Measurements from ENCODE around the gene CAMK2N2.

The CAMK2N2 gene

DNA sequence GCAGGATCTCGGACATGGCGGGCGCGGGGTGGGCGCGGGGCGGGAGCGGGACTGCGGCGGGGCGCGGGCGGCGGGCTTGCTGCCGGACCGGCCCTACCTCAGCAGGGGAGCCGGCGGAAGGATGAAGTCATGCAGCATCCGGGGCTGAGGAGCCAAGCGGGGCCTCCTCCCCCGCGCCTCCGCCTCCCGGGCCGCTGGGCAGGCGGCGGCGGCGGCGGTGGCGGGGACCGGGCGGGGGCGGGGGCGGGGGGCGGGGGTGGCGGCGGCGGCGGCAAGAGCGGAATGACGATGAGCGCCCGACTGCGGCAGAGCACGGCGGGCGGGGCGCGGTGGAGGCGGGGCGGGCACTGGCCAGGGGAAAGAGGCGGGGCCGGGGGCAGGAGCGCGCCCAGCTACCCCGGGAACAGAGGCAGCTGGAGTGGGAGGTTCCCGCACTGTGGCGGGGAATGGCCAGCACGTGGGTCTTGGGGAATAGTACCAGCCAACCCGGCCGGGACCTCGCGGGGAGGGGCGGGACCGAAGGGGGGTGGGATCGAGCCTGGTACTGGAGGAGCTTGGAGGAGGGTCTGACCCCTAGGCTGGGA lies at the start of gene CAMK2N2:
CAMK2N2 (minus strand) TSS at position 284 of the 584 bp plus-strand sequence; CDS start at position 16, 268 bp downstream.
- peak; percentile 58 for DNase-seq (ENCODE audit: low read depth)

DNA sequence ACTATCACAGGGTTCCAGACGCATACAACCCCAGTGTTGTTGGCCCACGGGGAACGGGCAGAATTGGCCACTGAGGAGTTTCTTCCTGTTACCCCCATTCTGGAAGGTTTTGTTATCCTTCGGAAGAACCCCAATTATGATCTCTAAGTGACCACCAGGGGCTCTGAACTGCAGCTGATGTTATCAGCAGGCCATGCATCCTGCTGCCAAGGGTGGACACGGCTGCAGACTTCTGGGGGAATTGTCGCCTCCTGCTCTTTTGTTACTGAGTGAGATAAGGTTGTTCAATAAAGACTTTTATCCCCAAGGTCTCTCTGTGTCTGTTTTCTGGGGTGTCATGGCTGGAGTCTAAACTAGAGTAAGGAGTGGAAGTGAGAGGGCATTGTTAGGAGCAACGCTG lies 47.4 kb upstream of the CAMK2N2 start:
- DNase-seq (ENCODE audit: low read depth) = no peak

DNA sequence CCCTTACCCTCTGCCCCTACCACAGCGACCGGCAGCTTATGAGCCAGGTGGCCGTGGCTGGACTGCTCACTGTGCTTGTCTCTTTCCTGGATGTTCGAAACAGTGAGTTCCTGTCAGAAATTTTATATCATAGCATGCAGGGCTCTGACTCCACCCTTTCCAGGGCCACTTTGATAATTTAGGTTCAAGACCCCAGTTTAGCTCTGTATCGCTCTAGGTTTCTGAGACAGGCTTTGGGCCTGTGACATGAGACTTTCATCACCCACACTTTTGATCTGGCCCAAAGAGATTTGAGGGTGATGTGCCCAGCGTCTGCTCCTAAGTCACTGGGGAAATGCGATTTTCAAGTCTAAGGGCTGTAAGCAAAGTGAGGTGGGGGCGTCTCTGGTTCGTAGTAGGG lies 46.6 kb upstream of the CAMK2N2 start:
- no peak for DNase-seq (ENCODE audit: low read depth)

DNA sequence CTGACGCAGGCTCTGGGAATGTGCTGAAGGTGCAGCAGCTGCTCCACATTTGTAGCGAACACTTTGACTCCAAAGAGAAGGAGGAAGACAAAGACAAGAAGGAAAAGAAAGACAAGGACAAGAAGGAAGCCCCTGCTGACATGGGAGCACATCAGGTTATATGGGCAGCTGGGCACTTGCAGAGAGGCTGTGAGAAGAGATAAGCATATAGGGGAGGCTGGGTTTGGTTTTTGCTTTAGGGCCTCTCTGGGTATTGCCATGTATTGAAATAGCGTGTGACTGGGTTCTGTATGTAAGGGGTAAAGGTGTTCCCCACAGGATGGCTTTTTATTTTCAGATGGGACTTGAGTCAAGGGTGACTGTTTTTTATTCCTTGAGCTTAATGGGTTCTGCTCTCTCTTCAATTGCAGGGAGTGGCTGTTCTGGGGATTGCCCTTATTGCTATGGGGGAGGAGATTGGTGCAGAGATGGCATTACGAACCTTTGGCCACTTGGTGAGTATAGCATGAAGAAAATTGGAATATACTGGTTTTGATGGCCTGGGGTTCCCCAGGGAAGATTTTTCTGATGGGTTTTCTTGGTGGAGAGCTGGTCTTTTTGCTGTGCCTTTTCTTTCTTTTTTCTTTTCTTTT lies 45.1 kb upstream of the CAMK2N2 start:
- DNase-seq (ENCODE audit: low read depth) = no peak

DNA sequence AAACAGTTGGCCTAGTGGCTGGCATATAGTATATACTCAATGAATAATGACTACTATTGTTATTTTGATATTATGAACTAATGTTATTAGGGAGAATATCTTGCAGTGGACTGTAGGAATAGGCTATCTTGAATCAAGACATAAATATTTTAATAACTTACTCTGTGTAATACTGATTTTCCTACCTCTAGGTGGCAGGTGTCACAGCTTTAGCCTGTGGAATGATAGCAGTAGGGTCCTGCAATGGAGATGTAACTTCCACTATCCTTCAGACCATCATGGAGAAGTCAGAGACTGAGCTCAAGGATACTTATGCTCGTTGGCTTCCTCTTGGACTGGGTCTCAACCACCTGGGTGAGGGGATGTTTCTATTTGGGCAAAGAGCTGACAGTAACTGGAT lies 44.2 kb upstream of the CAMK2N2 start:
- no peak for DNase-seq (ENCODE audit: low read depth)

DNA sequence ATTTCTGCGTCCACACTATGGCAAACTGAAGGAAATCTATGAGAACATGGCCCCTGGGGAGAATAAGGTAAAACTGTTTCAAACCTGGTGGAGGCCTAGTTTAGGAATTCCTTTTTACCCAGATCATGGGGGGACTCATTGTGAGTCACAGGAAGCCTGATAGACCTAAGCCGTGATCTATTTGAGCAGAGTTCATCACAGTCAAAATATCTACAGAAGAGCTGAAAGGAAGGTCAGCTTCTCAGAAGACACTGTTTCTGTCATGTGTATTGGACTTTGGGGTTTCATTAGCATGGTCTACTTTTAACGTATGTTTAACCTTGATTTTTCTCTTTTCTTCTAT lies 39.0 kb upstream of the CAMK2N2 start:
- no peak for DNase-seq (ENCODE audit: low read depth)

DNA sequence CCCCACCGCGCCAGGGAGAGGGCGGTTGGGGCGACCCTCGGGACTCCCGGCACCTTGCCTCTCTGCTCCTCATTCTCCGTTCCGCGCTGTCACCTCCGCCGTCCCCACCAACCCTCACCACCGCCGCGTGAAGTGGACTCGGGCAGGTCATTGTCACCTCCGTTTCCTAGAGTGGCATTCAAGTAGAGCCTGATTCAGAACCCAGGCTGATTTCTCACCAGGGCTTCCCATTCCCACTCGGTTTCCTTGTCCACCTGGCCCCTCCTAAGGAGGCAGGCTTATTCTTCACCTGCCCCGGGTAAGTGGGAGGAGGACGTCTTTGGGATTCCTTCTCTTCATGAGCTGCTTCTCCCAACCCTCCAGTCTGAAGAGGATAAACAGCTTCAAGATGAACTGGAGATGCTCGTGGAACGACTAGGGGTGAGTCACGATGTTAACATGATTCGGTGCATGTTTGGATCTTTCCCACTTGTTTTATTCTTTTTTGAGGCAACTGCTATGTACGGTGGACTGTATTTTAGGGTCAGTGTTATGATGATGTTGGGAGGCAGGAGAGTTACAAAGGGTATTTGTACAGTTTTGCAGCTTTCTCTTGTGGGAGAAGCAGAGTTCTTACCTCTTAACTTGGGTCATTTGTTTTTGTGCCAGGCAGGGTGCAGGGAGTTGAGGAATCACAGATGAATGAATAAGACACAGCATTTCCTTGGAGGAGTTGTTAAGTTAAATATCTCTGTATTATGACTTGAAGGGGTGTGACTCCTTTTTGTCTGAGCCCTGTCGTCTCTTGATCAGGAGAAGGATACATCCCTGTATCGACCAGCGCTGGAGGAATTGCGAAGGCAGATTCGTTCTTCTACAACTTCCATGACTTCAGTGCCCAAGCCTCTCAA lies 38.4 kb upstream of the CAMK2N2 start:
- no peak for DNase-seq (ENCODE audit: low read depth)

DNA sequence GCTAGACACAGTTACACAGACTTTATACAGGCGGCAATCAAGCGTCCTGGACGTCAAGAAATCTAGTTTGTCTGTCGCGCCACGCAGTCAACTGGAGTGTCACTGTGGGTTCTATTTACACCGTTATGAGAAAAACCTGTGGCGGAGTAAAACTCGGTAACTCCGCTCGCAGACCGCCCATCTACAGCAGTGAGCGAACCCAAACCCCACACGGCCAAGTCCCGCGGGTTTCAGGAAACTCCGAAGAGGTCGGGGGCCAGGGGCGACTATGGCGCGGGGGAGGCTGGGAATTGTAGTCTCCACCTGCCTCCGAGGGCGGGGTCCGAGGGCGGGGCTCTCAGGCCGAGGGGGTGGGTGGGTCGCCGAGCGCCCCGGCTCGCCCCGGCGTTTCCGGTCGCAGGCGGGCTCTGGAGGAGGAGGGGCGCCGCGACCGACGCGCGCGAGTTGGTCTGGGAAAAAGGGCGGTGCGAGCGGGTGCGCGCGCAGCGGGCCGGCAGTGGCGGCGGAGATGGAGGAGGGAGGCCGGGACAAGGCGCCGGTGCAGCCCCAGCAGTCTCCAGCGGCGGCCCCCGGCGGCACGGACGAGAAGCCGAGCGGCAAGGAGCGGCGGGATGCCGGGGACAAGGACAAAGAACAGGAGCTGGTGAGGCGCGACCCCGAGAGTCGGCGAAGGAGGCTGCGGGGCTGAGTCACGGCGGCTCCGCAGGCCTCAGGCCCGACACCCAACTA lies 37.6 kb upstream of the CAMK2N2 start, which contains the start of gene PSMD2:
PSMD2 (plus strand) TSS at position 483 of the 729 bp plus-strand sequence; CDS start at position 509, 26 bp downstream.
- peak; percentile 95 for DNase-seq (ENCODE audit: low read depth)

DNA sequence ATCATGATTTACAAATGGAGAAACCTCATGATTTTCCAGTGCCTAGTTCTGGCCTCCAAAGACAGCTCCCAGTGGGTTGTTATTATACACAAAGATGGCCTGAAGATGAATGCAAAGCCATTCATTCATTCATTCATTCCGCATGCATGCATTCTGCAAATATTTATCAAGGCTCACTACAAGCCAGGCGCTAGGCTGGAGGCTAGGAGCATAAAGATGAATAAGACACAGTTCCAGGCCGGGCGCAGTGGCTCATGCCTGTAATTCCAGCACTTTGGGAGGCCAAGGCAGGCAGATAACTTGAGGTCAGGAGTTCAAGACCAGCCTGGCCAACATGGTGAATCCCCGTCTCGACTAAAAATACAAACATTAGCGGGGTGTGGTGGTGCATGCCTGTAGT lies 35.3 kb upstream of the CAMK2N2 start:
- no peak for DNase-seq (ENCODE audit: low read depth)

DNA sequence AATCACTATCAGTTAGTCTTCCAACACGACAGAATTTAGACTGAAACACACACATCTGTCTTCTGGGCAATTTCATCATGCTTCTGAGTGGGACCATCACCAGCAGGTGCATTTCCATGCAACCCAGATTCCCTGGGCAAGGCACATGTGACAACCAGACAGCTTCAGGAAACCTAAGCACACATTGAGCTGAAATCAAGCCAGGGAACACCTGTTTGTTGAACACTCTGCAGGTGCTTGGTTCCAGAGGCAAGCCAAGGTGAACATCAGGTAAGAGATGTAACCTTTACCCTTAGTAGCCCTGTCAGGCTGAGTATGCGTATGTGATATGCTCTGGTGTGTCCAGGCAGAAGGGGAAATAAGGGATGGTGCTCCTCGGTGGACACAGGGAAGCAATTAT lies 34.4 kb upstream of the CAMK2N2 start:
- DNase-seq (ENCODE audit: low read depth) = no peak

DNA sequence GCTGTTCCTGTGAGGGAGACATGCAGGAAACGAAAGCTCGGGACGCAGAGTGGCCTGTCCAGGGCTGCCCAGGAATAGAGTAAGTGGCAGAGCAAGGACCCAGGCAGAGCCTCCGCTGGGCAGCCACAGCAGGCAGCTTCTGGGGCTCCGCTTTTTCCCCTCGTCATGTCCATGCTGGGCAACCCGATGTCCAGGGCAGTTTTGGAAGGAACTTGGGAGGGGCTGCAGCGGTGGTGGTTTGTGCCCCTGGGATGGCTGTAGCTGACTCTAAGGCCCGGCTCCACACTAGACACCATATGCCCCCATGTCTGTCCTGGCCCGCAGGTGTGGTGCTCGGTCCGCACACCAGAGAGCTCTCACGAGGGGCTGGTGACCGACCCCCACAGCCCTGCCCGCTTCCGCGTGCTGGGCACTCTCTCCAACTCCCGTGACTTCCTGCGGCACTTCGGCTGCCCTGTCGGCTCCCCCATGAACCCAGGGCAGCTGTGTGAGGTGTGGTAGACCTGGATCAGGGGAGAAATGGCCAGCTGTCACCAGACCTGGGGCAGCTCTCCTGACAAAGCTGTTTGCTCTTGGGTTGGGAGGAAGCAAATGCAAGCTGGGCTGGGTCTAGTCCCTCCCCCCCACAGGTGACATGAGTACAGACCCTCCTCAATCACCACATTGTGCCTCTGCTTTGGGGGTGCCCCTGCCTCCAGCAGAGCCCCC lies 30.5 kb upstream of the CAMK2N2 start:
- DNase-seq (ENCODE audit: low read depth) = no peak

DNA sequence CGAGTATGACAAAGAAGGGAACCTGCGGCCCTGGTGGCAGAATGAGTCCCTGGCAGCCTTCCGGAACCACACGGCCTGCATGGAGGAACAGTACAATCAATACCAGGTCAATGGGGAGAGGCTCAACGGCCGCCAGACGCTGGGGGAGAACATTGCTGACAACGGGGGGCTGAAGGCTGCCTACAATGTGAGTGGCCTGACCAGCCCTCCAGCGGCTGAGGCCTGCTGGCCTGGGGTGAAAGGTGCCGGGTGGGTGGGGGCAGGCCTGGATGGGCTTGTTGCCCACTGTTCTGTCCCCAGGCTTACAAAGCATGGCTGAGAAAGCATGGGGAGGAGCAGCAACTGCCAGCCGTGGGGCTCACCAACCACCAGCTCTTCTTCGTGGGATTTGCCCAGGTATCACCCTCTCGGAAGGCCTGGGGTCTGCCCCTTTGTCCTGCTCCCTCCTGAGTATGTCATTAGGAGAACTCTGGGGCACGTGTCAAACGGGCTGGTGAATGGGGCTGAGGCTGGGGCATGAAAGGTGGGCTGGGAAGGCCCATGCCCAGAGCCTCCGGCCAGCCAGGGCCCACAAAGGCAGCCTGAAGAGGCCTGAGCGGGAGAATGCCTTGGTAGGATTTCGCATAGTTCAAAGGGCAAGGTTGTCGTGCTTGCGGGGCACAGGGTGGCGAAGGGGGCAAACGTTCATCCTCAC lies 29.8 kb upstream of the CAMK2N2 start:
- no peak for DNase-seq (ENCODE audit: low read depth)

DNA sequence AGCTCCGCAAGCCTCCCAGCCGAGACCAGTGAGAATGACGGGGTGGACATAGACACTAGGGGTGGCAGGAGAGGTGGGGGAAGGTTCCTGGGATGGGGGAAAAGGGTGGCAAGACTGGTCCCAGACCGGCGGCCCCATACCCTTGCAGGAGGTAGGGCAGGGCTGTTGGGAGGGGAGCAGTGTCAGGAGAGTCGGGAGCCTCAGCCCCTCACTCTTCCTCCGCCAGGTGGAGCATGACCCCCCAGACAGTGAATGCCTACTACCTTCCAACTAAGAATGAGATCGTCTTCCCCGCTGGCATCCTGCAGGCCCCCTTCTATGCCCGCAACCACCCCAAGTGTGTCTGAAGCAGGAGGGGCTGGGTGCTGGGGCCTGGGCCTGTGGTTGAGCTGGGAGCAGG lies 29.0 kb upstream of the CAMK2N2 start:
- no peak for DNase-seq (ENCODE audit: low read depth)

DNA sequence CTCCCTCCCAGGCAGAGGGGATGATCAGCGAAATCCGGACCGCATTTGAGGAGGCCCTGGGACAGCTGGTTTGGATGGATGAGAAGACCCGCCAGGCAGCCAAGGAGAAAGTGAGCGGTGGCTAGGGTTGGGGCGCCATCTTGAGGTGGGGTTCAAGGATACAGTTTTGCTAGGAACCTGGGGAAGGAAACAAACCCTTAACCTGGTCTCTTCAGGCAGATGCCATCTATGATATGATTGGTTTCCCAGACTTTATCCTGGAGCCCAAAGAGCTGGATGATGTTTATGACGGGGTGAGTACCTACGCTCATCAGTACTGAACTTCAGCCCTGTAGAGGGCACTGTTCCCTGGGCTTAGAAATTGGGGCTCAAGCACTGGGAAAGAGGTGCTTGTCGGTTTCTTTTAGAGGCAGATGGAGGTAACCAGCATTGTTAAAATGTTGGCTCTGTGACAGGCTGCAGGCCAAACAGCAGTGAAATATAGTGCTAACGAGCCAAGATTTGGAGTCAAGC lies 28.1 kb upstream of the CAMK2N2 start:
- no peak for DNase-seq (ENCODE audit: low read depth)

DNA sequence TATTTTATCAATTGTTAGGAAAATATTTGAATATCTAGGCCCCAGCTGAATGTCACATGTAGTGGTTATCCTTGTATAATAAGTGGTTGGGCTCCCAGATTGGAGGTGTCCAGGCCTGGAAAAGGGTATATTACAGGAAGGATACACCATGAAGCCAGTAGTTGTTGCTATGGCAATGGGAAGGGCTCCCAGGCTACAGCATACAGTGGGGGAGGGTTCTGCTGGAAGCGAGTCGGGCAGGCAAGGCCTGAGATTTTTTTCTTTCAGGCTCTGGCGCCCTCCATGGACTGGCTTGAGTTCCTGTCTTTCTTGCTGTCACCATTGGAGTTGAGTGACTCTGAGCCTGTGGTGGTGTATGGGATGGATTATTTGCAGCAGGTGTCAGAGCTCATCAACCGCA lies 23.3 kb upstream of the CAMK2N2 start:
- DNase-seq (ENCODE audit: low read depth) = no peak

DNA sequence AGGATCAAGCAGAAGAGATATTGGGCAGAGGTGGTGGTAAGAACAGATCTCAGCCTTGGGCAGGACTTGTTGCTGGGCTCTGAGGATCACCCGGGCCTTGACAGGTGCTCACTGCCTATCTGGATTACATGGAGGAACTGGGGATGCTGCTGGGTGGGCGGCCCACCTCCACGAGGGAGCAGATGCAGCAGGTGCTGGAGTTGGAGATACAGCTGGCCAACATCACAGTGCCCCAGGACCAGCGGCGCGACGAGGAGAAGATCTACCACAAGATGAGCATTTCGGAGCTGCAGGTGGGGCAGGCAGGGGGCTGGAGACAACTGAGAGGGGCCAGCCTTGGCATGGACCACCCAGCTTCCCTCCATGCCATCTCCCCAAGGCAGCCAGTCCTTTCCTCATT lies 22.3 kb upstream of the CAMK2N2 start:
- DNase-seq (ENCODE audit: low read depth) = no peak

DNA sequence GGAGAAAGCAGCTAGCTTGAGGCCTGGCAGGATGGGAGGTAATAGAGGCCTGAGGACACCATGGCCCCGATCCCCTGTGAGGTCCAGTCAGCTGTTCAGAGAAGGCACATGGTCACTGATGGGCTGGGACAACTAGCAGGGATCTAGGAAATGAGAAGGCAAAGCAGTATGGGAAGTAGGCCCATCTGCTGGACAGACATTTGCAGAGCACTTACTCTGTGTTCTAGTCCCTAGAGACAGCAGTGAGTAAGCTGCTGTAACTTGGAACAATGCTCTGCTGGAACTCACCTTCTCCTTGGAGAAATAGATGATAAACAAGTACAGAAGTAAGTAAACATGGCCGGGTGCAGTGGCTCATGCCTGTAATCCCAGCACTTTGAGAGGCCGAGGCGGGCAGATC lies 21.6 kb upstream of the CAMK2N2 start:
- no peak for DNase-seq (ENCODE audit: low read depth)

DNA sequence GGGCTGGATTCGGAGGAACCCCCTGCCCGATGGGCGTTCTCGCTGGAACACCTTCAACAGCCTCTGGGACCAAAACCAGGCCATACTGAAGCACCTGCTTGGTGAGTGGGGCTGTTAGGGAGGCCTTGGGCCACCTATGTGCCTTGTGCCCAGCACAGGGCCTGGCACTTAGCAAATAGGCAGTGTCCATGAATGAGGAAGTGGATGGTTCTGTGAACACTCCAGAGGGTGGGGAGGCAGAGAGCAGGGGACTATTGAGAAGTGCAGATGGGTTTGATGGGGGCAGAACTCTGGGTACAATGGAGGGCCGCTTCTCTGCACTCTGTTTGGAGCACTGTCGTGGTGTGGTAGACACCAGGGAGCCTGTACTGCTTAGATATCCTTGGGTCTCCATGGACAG lies 16.0 kb upstream of the CAMK2N2 start:
- no peak for DNase-seq (ENCODE audit: low read depth)

DNA sequence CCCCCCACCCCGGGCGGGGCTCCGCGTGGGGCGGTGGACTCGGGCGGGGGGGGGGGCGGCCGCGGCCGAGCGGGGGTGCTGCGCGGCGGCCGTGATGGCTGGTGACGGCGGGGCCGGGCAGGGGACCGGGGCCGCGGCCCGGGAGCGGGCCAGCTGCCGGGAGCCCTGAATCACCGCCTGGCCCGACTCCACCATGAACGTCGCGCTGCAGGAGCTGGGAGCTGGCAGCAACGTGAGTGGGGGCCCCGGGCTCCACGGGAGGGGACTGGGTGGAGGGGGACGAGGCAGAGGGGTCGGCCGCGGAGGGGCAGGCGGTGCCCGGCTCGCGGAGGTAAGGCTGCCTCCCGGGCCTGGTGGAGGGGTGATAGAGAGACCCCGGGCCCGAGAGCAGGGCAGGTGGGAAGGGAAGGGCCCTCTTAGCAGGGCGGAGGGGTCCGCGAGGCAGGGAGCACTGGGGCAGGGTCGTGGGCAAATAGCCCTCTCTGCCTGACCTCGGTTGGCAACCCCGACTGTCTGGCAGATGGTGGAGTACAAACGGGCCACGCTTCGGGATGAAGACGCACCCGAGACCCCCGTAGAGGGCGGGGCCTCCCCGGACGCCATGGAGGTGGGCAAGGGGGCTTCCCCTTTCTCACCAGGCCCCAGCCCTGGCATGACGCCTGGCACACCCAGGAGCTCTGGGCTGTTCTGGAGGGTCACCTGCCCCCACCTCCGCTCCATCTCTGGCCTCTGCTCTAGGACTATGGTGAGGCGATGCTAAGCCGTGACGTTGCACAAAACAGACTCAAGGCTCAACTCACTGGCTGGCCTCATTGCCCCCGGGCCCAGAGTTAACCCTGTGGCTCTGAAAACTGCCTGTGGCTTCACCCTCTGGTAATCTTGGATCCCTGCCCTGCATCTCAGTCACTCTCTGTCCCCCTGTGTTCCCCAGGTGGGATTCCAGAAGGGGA lies 14.9 kb upstream of the CAMK2N2 start, which contains the start of gene ECE2:
ECE2 (plus strand) TSS at position 62 of the 950 bp plus-strand sequence; CDS start at position 194, 132 bp downstream.
- no peak for DNase-seq (ENCODE audit: low read depth)

DNA sequence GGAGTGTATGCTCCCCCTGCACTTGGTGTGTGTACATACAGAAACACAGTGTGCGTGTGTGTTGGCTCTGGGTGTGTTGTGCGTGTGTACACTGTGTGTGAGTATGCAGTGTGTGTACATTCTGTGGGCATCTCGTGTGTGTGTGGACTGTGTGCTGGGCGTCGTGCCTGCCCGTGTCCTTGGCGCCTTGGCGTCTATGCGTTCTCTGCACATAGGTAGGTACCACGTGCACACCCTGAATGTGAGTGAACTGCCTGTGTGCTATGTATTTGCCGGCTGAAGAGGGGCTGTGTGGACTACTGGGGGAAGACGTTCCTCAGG lies 14.0 kb upstream of the CAMK2N2 start:
- no peak for DNase-seq (ENCODE audit: low read depth)
